Measurements from ENCODE around the gene RPA1. TPM values are rescaled to one million over a fixed set of nuclear protein-coding genes. Genes with fewer than 3 reads are reported as not detected.
A peak's percentile ranks its signal among the peaks of the same experiment; 100 is the strongest.

Gene RPA1
- 10.1 TPM for total RNA-seq (2013)
- polyA plus RNA-seq (10 to 100 TPM; 18.5 to 27.4 (median 23.8) TPM), polyA minus RNA-seq (5.7 and 14.4 TPM in 2 replicates), total RNA-seq (1.6 to 19.7 (median 13.5) reads per million in 11 experiments)

GRCh38 chr17:1829592-1830257 lies at the start of gene RPA1, which contains the start of gene SMYD4:
TSS of gene RPA1 (plus strand) at chr17:1830005. CDS start at chr17:1830094, 89 bp downstream.
TSS of gene SMYD4 (minus strand) at chr17:1829902. CDS start at chr17:1827994, 1,908 bp downstream.
- Histone ChIP-seq H3K27me3 (ENCODE audit: control insufficient read depth in 2 of 2, insufficient read depth in 2 of 2, low read length in 2 of 2) (no peaks in the 10 kb centered on the region), H3K27ac (ENCODE audit: low read depth in 1 of 2, low read length in 2 of 2) (peak within 1 kb of the TSS in 1 of 2 donors; percentile 81), H3K4me1 (ENCODE audit: control insufficient read depth in 1 of 2, insufficient read depth in 2 of 2, low read length in 2 of 2) (peaks cover 22 to 23% of the 10 kb centered on the region in 2 donors), H3K9me3 (replicated peaks in 1 of 2; ENCODE audit: control insufficient read depth in 1 of 2, insufficient read depth in 1 of 2, low read length in 2 of 2) (no peaks in the 10 kb centered on the region), H4K20me1 (ENCODE audit: insufficient read depth, low read length) (peaks cover 7% of the 10 kb centered on the region), H3K36me3 (replicated peaks in 1 of 2; ENCODE audit: control insufficient read depth in 1 of 2, insufficient read depth in 2 of 2, low read length in 2 of 2) (peaks cover 14% of the 10 kb centered on the region in 2 donors), H2AFZ (ENCODE audit: insufficient read depth, low read depth, low read length, poor library complexity, severe bottlenecking) (peak within 1 kb of the TSS; percentile 96), H3K4me3 (replicated peaks in 1 of 3; ENCODE audit: low read depth in 2 of 3, low read length in 3 of 3) (peak within 1 kb of the TSS; percentile 70 to 97 (median 97)), H3K79me2 (ENCODE audit: insufficient read depth, low read length) (peaks cover 62% of the 10 kb centered on the region), H3K9ac (ENCODE audit: insufficient read depth, low read length, poor library complexity, severe bottlenecking) (peak within 1 kb of the TSS; percentile 77), H3K4me2 (replicated peaks; ENCODE audit: extremely low read depth, low read length, poor library complexity, severe bottlenecking) (peak within 1 kb of the TSS; percentile 95)
- Mint-ChIP-seq H3K4me1 (peaks cover 36% of the 10 kb centered on the region), H3K27me3 (ENCODE audit: low read depth in 3 of 3) (peaks cover 0 to 2% (median 0%) of the 10 kb centered on the region in 3 donors), H3K36me3 (peaks cover 17 to 24% of the 10 kb centered on the region in 2 donors), H3K9me3 (peaks cover 0 to 1% (median 0%) of the 10 kb centered on the region in 7 donors), H3K4me3 (peak within 1 kb of the TSS; percentile 80 to 95), H3K27ac (peak within 1 kb of the TSS; percentile 66 to 94 (median 88))
- intact Hi-C loops (cut with micrococcal nuclease) = loop anchor here (5.0 to 10.0 kb wide), 2 partner anchors 105 to 112 kb away; partner anchors contain the start of gene WDR81 (in 1 of the 2)
- peak; percentile 73 to 84 (median 78) for DNase-seq
- TF ChIP-seq CTCF (IDR thresholded peaks at IDR 0.05) = no peak
- WGBS (ENCODE audit: insufficient coverage) = under 1% methylated on average over 66 of the region's 83 CpGs

GRCh38 chr17:1782171-1782567 lies 47.6 kb upstream of the RPA1 start:
- Histone ChIP-seq H3K9me3 (replicated peaks in 1 of 2; ENCODE audit: control insufficient read depth in 1 of 2, insufficient read depth in 1 of 2, low read length in 2 of 2) (no peaks in the 10 kb centered on the region), H3K9ac (ENCODE audit: insufficient read depth, low read length, poor library complexity, severe bottlenecking) (peak overlapping the region; percentile 62), H4K20me1 (ENCODE audit: insufficient read depth, low read length) (no peaks in the 10 kb centered on the region), H3K4me3 (replicated peaks in 1 of 3; ENCODE audit: low read depth in 2 of 3, low read length in 3 of 3) (peak overlapping the region in 1 of 3 experiments; percentile 58), H3K4me1 (ENCODE audit: control insufficient read depth in 1 of 2, insufficient read depth in 2 of 2, low read length in 2 of 2) (peaks cover 27 to 29% of the 10 kb centered on the region in 2 donors), H3K27me3 (ENCODE audit: control insufficient read depth in 2 of 2, insufficient read depth in 2 of 2, low read length in 2 of 2) (no peaks in the 10 kb centered on the region), H3K79me2 (ENCODE audit: insufficient read depth, low read length) (no peaks in the 10 kb centered on the region), H3K4me2 (replicated peaks; ENCODE audit: extremely low read depth, low read length, poor library complexity, severe bottlenecking) (peak overlapping the region; percentile 71), H3K36me3 (replicated peaks in 1 of 2; ENCODE audit: control insufficient read depth in 1 of 2, insufficient read depth in 2 of 2, low read length in 2 of 2) (peaks cover 14 to 43% of the 10 kb centered on the region in 2 donors), H2AFZ (ENCODE audit: insufficient read depth, low read depth, low read length, poor library complexity, severe bottlenecking) (peak overlapping the region; percentile 57), H3K27ac (ENCODE audit: low read depth in 1 of 2, low read length in 2 of 2) (peak overlapping the region; percentile 93 to 97)
- H3K27ac Mint-ChIP-seq = peak overlapping the region; percentile 97 to 99 (median 98)
- H3K4me3 Mint-ChIP-seq = peak overlapping the region; percentile 71 to 85
- no peak for TF ChIP-seq CTCF (IDR thresholded peaks at IDR 0.05)
- H3K4me1 Mint-ChIP-seq = peaks cover 30% of the 10 kb centered on the region
- no peaks in the 10 kb centered on the region for H3K9me3 Mint-ChIP-seq
- peaks cover 43 to 56% of the 10 kb centered on the region in 2 donors for H3K36me3 Mint-ChIP-seq
- intact Hi-C loops (cut with micrococcal nuclease) = loop anchor here (2.0 to 10.0 kb wide), 5 partner anchors 57 to 110 kb away; partner anchors contain the start of gene WDR81 (in 1 of the 2)
- DNase-seq = no peak
- WGBS (ENCODE audit: insufficient coverage) = 0% methylated on average over 1 of the region's 6 CpGs
- peaks cover 0 to 5% (median 1%) of the 10 kb centered on the region in 3 donors for H3K27me3 Mint-ChIP-seq (ENCODE audit: low read depth in 3 of 3)

Data from CD14-positive monocyte (primary cell).